Fibroblast of lung (primary cell): ENCODE results near the gene CLASP2.

Source experiments
- CTCF ChIP-seq, 2 donors: IDR thresholded peaks in 1 of 2; conservative IDR thresholded peaks in 1 of 2; 1 replicate in 1 of 2; 2 replicates in 1 of 2; pipeline ENCODE4 v1.5.1; 2011 to 2012; ENCODE audit warnings: low read length in 2 of 2, control low read depth in 1 of 2, inconsistent platforms in 1 of 2, low read depth in 1 of 2, mild to moderate bottlenecking in 1 of 2
- EZH2 ChIP-seq: IDR thresholded peaks from 2 replicates; pipeline ENCODE4 v1.5.1; 2012; ENCODE audit warnings: low read length, control low read depth, mild to moderate bottlenecking; ENCODE audit errors: missing control alignments

- TF ChIP-seq CTCF (conservative IDR thresholded peaks at IDR 0.05 in 1 of 2, IDR thresholded peaks at IDR 0.05 in 1 of 2; ENCODE audit: low read depth in 1 of 2, low read length in 2 of 2) (no peak), EZH2 (no peak)
Measured at GRCh38 chr3:33525232-33525631, 192.8 kb downstream of the CLASP2 start.
